Activated CD4-positive, alpha-beta T cell treated with anti-CD3 and anti-CD28 coated beads for 48 hours (primary cell): ENCODE measurements around the gene MAN1B1.
A peak's percentile ranks its signal among the peaks of the same experiment; 100 is the strongest.

Experiments
- DNase-seq: peaks from one replicate; pipeline ENCODE4 v3.0.0-alpha.2; 2020

Gene MAN1B1

GRCh38 chr9:137148242-137148641, 61.5 kb downstream of the MAN1B1 start:
- no peak for DNase-seq

GRCh38 chr9:137148661-137149060, 61.9 kb downstream of the MAN1B1 start:
- DNase-seq: no peak

DNA sequence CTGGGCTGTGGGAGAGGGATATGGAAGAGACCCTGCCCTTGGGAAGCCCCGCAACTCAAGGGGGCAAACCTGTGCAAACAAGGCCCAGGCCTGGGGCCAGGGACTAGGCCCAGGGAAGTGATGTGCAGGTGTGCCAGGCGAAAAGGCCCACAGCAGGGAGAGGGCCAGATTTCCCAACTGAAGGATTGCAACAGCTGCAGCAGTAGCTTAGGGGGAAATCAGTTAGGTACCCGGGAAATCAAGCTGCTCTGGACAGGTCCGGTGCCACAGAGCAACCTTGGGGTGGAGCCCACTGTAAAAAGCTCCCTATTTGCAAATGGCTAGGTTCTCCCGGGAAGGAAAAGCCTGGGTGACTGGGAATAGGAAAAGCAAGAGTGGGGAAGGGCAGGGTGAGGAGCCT, 62.6 kb downstream of the MAN1B1 start:
- no peak for DNase-seq

DNA sequence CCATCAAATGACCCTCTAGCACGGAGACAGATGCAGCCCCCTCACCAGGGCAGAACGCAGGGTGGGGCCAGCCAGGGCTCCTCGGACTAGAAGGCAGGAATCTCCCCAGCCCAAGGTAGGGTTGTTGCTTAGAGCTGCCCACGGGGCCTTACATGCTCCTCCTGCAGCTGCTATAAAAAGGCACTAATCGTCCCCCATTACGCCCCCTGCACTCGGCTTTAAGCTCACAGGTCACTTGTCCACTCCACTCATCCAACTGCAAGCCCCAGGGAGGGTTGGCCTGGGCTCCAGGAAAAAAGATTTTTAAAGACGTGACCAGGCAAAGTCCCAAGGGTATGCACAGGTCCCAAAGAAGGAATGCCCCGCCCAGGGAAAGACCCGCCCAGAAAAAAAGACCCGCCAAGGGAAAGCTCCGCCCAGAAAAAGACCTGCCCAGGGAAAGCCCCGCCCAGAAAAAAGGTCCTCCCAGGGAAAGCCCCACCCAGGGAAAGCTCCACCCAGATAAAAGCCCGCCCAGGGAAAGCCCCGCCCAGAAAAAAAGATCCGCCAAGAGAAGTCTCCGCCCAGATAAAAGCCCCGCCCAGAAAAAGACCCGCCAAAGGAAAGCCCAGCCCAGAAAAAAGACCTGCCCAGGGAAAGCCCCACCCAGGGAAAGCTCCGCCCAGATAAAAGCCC, 63.3 kb downstream of the MAN1B1 start:
- DNase-seq: no peak

DNA sequence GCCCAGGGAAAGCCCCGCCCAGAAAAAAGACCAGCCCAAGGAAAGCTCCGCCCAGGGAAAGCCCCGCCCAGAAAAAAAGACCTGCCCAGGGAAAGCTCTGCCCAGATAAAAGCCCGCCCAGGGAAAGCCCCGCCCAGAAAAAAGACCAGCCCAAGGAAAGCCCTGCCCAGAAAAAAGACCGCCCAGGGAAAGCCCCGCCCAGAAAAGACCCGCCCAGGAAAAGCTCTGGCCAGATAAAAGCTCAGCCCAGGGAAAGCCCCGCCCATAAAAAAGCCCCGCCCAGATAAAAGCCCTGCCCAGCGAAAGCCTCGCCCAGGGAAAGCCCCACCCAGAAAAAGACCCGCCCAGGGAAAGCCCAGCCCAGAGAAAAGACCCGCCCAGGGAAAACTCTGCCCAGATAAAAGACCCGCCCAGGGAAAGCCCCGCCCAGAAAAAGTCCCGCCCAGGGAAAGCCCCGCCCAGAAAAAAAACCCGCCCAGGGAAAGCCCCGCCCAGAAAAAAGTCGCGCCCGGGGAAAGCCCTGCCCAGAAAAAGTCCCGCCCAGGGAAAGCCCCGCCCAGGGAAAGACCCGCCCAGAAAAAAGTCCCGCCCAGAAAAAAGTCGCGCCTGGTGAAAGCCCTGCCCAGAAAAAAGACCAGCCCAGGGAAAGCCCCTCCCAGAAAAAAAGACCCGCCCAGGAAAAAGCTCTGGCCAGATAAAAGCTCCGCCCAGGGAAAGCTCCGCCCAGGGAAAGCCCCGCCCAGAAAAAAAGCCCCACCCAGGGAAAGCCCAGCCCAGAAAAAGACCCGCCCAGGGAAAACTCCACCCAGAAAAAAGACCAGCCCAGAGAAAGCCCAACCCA, 64.1 kb downstream of the MAN1B1 start:
- peak; percentile 86 for DNase-seq

- no peak for DNase-seq
Measured at GRCh38 chr9:137152844-137153405, 66.1 kb downstream of the MAN1B1 start.

DNA sequence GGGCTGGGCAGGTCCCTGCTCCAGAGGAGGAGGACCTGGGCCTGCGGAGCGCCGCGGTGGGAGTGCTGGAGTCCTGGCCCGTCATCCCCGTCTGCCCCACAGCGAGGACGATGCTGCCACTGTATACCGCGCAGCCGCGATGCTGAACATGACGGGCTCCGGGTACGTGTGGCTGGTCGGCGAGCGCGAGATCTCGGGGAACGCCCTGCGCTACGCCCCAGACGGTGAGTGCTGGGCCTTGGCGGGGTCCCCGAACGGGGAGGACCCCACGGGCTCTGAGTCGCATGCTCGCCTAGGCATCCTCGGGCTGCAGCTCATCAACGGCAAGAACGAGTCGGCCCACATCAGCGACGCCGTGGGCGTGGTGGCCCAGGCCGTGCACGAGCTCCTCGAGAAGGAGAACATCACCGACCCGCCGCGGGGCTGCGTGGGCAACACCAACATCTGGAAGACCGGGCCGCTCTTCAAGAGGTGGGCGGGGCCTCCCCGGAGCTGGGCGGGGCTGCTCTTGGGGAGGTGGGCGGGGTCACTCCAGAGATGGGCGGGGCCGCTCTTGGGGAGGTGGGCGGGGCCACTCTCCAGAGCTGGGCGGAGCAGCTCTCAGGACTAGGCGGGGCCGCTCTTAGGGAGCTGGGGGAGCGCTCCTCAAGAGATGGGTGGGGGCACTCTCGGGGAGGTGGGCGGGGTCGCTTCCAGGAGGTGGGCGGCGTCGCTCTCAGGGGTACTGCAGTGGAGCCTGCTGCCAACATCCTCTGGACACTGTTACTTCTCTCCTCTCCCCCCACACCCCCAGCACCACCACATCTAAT, 70.0 kb downstream of the MAN1B1 start:
- peak; percentile 79 for DNase-seq

GRCh38 chr9:137157618-137158415, 71.0 kb downstream of the MAN1B1 start:
- no peak for DNase-seq

GRCh38 chr9:137158625-137159024, 71.8 kb downstream of the MAN1B1 start:
- DNase-seq: no peak
